Measurements from ENCODE around the gene SP140L. TPM values are rescaled to one million over a fixed set of nuclear protein-coding genes. Genes with fewer than 3 reads are reported as not detected.
A peak's percentile ranks its signal among the peaks of the same experiment; 100 is the strongest.

The SP140L gene
- polyA plus RNA-seq, 1 of the 3 experiments (the other 2 are of a cell fraction), result 13.5 TPM

DNA sequence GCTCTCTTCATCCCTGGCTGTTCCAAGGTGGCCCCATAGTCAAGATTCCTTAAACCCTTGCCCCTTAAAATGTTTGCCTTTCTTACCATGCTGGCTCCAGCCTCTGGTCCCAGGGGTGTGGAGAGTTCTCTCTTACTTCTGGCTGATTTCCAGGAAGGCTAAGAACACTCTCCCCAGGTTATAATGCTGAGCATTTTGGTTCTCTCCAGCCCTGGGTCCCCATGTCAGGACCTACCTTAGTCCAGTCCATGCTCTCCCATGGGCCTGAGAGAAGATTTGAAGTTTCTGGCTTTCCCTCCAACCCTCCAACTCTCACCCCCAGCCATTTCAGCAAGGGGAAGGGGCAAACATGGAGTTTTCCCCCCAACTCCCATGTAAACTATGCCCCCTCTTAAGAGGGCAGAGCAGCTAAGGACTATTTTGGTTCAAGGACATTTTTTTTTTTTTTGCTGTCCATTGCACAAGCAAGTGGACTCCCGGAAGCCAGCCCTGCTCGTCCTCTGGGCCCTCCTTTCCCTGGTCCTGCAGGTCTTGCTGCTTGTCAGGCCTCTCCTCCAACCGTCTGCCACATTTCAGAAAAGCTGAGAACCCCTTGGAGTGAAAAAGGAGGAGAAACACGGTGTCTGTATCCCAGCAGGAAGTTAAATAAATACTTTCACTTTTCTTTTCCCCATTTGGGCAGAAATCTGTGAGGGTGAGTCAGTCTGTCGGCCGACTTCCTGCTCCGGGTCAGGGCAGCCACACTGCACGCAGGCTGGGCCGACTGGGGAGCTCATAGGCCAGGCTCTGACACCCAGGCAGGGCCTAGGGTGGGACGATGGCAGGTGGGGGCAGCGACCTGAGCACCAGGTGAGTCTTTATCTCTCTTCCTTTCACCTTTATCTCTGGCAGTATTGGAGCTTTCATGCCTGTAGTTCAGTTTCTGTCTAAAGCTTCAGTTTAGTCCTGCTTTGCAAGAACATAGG is at the start of gene SP140L (continued):
- TF ChIP-seq, protein P1, sequence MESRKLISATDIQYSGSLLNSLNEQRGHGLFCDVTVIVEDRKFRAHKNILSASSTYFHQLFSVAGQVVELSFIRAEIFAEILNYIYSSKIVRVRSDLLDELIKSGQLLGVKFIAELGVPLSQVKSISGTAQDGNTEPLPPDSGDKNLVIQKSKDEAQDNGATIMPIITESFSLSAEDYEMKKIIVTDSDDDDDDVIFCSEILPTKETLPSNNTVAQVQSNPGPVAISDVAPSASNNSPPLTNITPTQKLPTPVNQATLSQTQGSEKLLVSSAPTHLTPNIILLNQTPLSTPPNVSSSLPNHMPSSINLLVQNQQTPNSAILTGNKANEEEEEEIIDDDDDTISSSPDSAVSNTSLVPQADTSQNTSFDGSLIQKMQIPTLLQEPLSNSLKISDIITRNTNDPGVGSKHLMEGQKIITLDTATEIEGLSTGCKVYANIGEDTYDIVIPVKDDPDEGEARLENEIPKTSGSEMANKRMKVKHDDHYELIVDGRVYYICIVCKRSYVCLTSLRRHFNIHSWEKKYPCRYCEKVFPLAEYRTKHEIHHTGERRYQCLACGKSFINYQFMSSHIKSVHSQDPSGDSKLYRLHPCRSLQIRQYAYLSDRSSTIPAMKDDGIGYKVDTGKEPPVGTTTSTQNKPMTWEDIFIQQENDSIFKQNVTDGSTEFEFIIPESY (IDR thresholded peaks at IDR 0.05; ENCODE audit: borderline replicate concordance, low read depth), result peak; percentile 35; the same call in 1 of the 2 replicates
- TF ChIP-seq TCF12 (IDR thresholded peaks at IDR 0.05) (peak; percentile 40; the same call in 1 of the 2 replicates), SIN3A (IDR thresholded peaks at IDR 0.05; ENCODE audit: borderline replicate concordance, low read depth, low read length) (0 out of 2 replicates have a peak, but pooled peaks have one; percentile 44)
- TF ChIP-seq, protein P2, sequence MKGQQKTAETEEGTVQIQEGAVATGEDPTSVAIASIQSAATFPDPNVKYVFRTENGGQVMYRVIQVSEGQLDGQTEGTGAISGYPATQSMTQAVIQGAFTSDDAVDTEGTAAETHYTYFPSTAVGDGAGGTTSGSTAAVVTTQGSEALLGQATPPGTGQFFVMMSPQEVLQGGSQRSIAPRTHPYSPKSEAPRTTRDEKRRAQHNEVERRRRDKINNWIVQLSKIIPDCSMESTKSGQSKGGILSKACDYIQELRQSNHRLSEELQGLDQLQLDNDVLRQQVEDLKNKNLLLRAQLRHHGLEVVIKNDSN (IDR thresholded peaks at IDR 0.05; ENCODE audit: borderline replicate concordance, low read depth), result no peak

DNA sequence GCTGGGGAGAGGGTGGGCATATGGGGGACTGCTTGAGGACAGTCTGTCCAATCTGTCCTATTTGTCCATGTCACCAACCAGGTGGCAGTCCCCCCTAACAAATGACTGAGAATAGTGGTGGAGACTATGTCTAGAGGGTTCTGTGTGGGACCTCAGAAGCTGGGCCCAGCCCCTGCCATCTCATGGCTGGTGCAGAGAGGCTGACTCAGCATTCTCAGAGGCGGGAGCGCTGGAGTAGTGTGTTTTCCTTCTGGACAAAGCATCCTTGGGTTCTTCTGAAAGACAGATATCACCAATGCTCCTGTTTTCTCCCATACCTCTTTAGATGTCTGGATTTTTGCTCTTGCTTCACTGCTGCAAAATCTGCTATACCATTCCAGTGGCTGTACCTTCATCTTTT is 44.1 kb upstream of the SP140L start:
- Histone ChIP-seq H3K9ac (no peak overlapping the region), H2AFZ (ENCODE audit: low read depth) (no peak overlapping the region), H3K9me2 (no peaks in the 10 kb centered on the region), H3K79me2 (ENCODE audit: insufficient read depth) (no peaks in the 10 kb centered on the region), H3K4me3 (ENCODE audit: low read depth in 2 of 2, low read length in 1 of 2) (no peak overlapping the region), H4K20me1 (ENCODE audit: insufficient read depth) (no peaks in the 10 kb centered on the region), H3K9me3 (peaks cover 9% of the 10 kb centered on the region; the same call in 1 of the 2 replicates), H3K36me3 (replicated peaks in 1 of 2; ENCODE audit: control insufficient read depth in 1 of 2, insufficient read depth in 2 of 2, low read length in 1 of 2) (no peaks in the 10 kb centered on the region), H3K27me3 (ENCODE audit: insufficient read depth) (peaks cover 7% of the 10 kb centered on the region; the same call in 1 of the 2 replicates), H3F3A (replicated peaks; ENCODE audit: insufficient read depth) (no peaks in the 10 kb centered on the region), H3K4me2 (no peak overlapping the region), H3K4me1 (ENCODE audit: control insufficient read depth in 1 of 2, insufficient read depth in 2 of 2, low read depth in 1 of 2, low read length in 1 of 2) (no peaks in the 10 kb centered on the region), H3K27ac (ENCODE audit: low read depth in 2 of 2, low read length in 1 of 2) (no peak overlapping the region)
- CTCF ChIA-PET, result no interaction called here
- DNase-seq, result no peak
- POLR2A ChIA-PET, result no interaction called here
- 37% methylated on average over 2 of the region's 2 CpGs for WGBS (ENCODE audit: low lambda C conversion rate)
- TF ChIP-seq FOXM1 (IDR thresholded peaks at IDR 0.05; ENCODE audit: low read depth) (no peak), YY1 (IDR thresholded peaks at IDR 0.05; ENCODE audit: low read depth) (no peak), NFIC (IDR thresholded peaks at IDR 0.05; ENCODE audit: borderline replicate concordance) (no peak), RAD21 (IDR thresholded peaks at IDR 0.05; ENCODE audit: low read length) (no peak), NRF1 (IDR thresholded peaks at IDR 0.05; ENCODE audit: low read depth, low read length) (no peak), EZH2phosphoT487 (IDR thresholded peaks at IDR 0.05; ENCODE audit: borderline replicate concordance, low read depth) (no peak), POLR2AphosphoS5 (IDR thresholded peaks at IDR 0.05; ENCODE audit: low read depth, low read length) (no peak), GATA2 (CRISPR knock-in tag; IDR thresholded peaks at IDR 0.05) (no peak)
- TF ChIP-seq, protein P3, sequence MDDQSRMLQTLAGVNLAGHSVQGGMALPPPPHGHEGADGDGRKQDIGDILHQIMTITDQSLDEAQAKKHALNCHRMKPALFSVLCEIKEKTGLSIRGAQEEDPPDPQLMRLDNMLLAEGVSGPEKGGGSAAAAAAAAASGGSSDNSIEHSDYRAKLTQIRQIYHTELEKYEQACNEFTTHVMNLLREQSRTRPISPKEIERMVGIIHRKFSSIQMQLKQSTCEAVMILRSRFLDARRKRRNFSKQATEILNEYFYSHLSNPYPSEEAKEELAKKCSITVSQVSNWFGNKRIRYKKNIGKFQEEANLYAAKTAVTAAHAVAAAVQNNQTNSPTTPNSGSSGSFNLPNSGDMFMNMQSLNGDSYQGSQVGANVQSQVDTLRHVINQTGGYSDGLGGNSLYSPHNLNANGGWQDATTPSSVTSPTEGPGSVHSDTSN (IDR thresholded peaks at IDR 0.05), result no peak
- TF ChIP-seq, protein P2 (IDR thresholded peaks at IDR 0.05; ENCODE audit: borderline replicate concordance, low read depth), result no peak
- TF ChIP-seq, protein P1 (IDR thresholded peaks at IDR 0.05; ENCODE audit: borderline replicate concordance, low read depth), result no peak

All from SK-N-SH (cell line).